GM12892 (cell line): Measurements from ENCODE around the gene OPN5.

ENCODE experiments used
- POLR2A ChIP-seq: IDR thresholded peaks from 2 replicates; pipeline ENCODE4 v1.6.1; 2011; ENCODE audit warnings: low read depth, low read length, control low read depth
- TAF1 ChIP-seq: IDR thresholded peaks from 2 replicates; pipeline ENCODE4 v1.6.1; 2011; ENCODE audit warnings: low read depth, mild to moderate bottlenecking, control low read depth, low read length, borderline replicate concordance

GRCh38 chr6:47752801-47753200 is 29.0 kb upstream of the OPN5 start:
- TF ChIP-seq POLR2A, result no peak
- TF ChIP-seq TAF1, result no peak
